H1 (cell line): ENCODE results near the gene UVRAG. TPM values are rescaled to one million over a fixed set of nuclear protein-coding genes. Genes with fewer than 3 reads are reported as not detected.

Experiments
- CTCF ChIA-PET: fragments of 300-600 bp; sonication (Branson Sonifier 250); formaldehyde crosslinking; loops from one replicate; lab custom pipeline; 2021; ENCODE audit not compliant: partially characterized antibody; lab: Charles Lee
- POLR2A ChIA-PET: fragments of 300-600 bp; sonication (Branson Sonifier 250); formaldehyde crosslinking; loops from one replicate; lab custom pipeline; 2021; ENCODE audit warnings: inconsistent platforms; ENCODE audit not compliant: partially characterized antibody; lab: Charles Lee
- DNase-seq, 2 experiments: peaks; one replicate each; pipeline versions ENCODE4 v3.0.0 to v3.0.0-alpha.2; 2010 to 2022; ENCODE audit warnings: low spot score in 2 of 2, low read depth in 1 of 2, mixed read lengths in 1 of 2
- FAIRE-seq: peaks from 2 replicates; lab custom pipeline; 2011; peaks lifted over from hg19 to GRCh38; lab: Jason Lieb, UNC
- H2AFZ ChIP-seq: 2 replicates; pipeline ENCODE4 v1.8.1; 2012; ENCODE audit warnings: low read length, inconsistent platforms
- H2AK5ac ChIP-seq: 2 replicates; pipeline ENCODE4 v1.6.1; 2013; ENCODE audit warnings: low read depth, low read length
- H2BK120ac ChIP-seq: replicated peaks from 2 replicates; pipeline ENCODE3; 2013; ENCODE audit warnings: low read depth, low read length, inconsistent platforms
- H2BK12ac ChIP-seq: 2 replicates; pipeline ENCODE4 v1.6.1; 2013; ENCODE audit warnings: low read depth, low read length
- H2BK15ac ChIP-seq: 2 replicates; pipeline ENCODE4 v1.6.1; 2013; ENCODE audit warnings: low read length
- H2BK20ac ChIP-seq: 2 replicates; pipeline ENCODE4 v1.6.1; 2013; ENCODE audit warnings: low read length
- H2BK5ac ChIP-seq: 2 replicates; pipeline ENCODE4 v1.6.1; 2013; ENCODE audit warnings: low read depth, low read length
- H3K14ac ChIP-seq: 2 replicates; pipeline ENCODE4 v1.6.1; 2013; ENCODE audit warnings: inconsistent platforms; ENCODE audit not compliant: insufficient read length
- H3K18ac ChIP-seq: 2 replicates; pipeline ENCODE4 v1.6.1; 2013; ENCODE audit warnings: low read length; ENCODE audit errors: extremely low read depth
- H3K23ac ChIP-seq: 2 replicates; pipeline ENCODE4 v1.6.1; 2013; ENCODE audit warnings: inconsistent platforms; ENCODE audit not compliant: insufficient read length
- H3K23me2 ChIP-seq: 2 replicates; pipeline ENCODE4 v1.6.1; 2013; ENCODE audit warnings: low read depth, low read length
- H3K27ac ChIP-seq: 2 replicates; pipeline ENCODE4 v1.6.1; 2011; ENCODE audit warnings: low read depth, low read length, inconsistent platforms
- H3K27me3 ChIP-seq, 4 experiments: replicated peaks in 1 of 4; 1 replicate in 1 of 4; 2 replicates in 3 of 4; pipeline versions ENCODE4 v1.6.1 to v1.8.1; 2011 to 2013; ENCODE audit warnings: low read length in 3 of 4, mild to moderate bottlenecking in 3 of 4, inconsistent platforms in 2 of 4, mixed read lengths in 2 of 4, moderate library complexity in 1 of 4; ENCODE audit not compliant: control insufficient read depth in 3 of 4, insufficient read depth in 3 of 4; ENCODE audit errors: extremely low read depth in 1 of 4
- H3K36me3 ChIP-seq, 4 experiments: 2 replicates each; pipeline versions ENCODE4 v1.6.1 to v1.8.1; 2011 to 2013; ENCODE audit warnings: mild to moderate bottlenecking in 4 of 4, low read length in 3 of 4, moderate library complexity in 2 of 4, control low read depth in 1 of 4, inconsistent platforms in 1 of 4; ENCODE audit not compliant: insufficient read depth in 4 of 4, control insufficient read depth in 2 of 4
- H3K4ac ChIP-seq: replicated peaks from 2 replicates; pipeline ENCODE3; 2013; ENCODE audit warnings: low read length, low read depth, mixed read lengths, inconsistent platforms; ENCODE audit not compliant: insufficient read length
- H3K4me1 ChIP-seq, 4 experiments: replicated peaks in 1 of 4; 1 replicate in 1 of 4; 2 replicates in 3 of 4; pipeline versions ENCODE4 v1.6.1 to v1.8.1; 2011 to 2013; ENCODE audit warnings: low read length in 3 of 4, inconsistent platforms in 2 of 4, mixed read lengths in 1 of 4; ENCODE audit not compliant: insufficient read depth in 4 of 4, control insufficient read depth in 3 of 4
- H3K4me2 ChIP-seq, 2 experiments: 2 replicates each; pipeline versions ENCODE4 v1.6.1 to v1.8.1; 2011 to 2013; ENCODE audit warnings: low read depth in 2 of 2, low read length in 2 of 2, control low read depth in 1 of 2, inconsistent platforms in 1 of 2, mild to moderate bottlenecking in 1 of 2; ENCODE audit not compliant: insufficient read depth in 1 of 2
- H3K4me3 ChIP-seq, 4 experiments: fragments of 200-600, 300-600 bp in 1 of 4; sonication (generic), shearing (Covaris generic), sonication (Bioruptor Twin) in 1 of 4; 2 replicates each; pipeline versions ENCODE4 v1.5.1 to v1.8.1; 2011 to 2016; ENCODE audit warnings: low read length in 4 of 4, low read depth in 3 of 4, control low read depth in 2 of 4, inconsistent platforms in 2 of 4, mild to moderate bottlenecking in 2 of 4, mixed read lengths in 1 of 4, moderate library complexity in 1 of 4; ENCODE audit not compliant: insufficient read depth in 2 of 4; ENCODE audit errors: extremely low read depth in 1 of 4
- H3K56ac ChIP-seq: replicated peaks from 2 replicates; pipeline ENCODE3; 2013; ENCODE audit warnings: low read depth, mild to moderate bottlenecking, mixed read lengths, low read length, inconsistent platforms; ENCODE audit not compliant: insufficient read length
- H3K79me1 ChIP-seq: 2 replicates; pipeline ENCODE4 v1.6.1; 2013; ENCODE audit warnings: low read depth, low read length, control low read depth
- H3K79me2 ChIP-seq, 2 experiments: 2 replicates each; pipeline versions ENCODE4 v1.6.1 to v1.8.1; 2012 to 2013; ENCODE audit warnings: low read length in 2 of 2, mild to moderate bottlenecking in 2 of 2, inconsistent platforms in 1 of 2; ENCODE audit not compliant: insufficient read depth in 2 of 2, control insufficient read depth in 1 of 2
- H3K9ac ChIP-seq, 4 experiments: replicated peaks in 1 of 4; 1 replicate in 1 of 4; 2 replicates in 3 of 4; pipeline versions ENCODE4 v1.6.1 to v1.8.1; 2011 to 2013; ENCODE audit warnings: low read depth in 3 of 4, low read length in 3 of 4, control low read depth in 2 of 4, mild to moderate bottlenecking in 2 of 4, moderate library complexity in 2 of 4, inconsistent platforms in 1 of 4; ENCODE audit errors: extremely low read depth in 1 of 4
- H3K9me3 ChIP-seq, 2 experiments: 2 replicates each; pipeline versions ENCODE4 v1.6.1 to v1.8.1; 2012 to 2013; ENCODE audit warnings: mild to moderate bottlenecking in 2 of 2, moderate library complexity in 2 of 2, control low read depth in 1 of 2, inconsistent platforms in 1 of 2, low read depth in 1 of 2, low read length in 1 of 2, mixed read lengths in 1 of 2; ENCODE audit not compliant: insufficient read depth in 2 of 2
- H4K20me1 ChIP-seq, 2 experiments: replicated peaks in 1 of 2; 2 replicates each; pipeline versions ENCODE3 to v1.8.1; 2011 to 2013; ENCODE audit warnings: inconsistent platforms in 2 of 2, low read length in 2 of 2, mild to moderate bottlenecking in 1 of 2; ENCODE audit not compliant: insufficient read depth in 2 of 2, control insufficient read depth in 1 of 2
- H4K5ac ChIP-seq: 2 replicates; pipeline ENCODE4 v1.6.1; 2013; ENCODE audit warnings: low read length, low read depth, mixed read lengths, inconsistent platforms; ENCODE audit not compliant: insufficient read length
- H4K8ac ChIP-seq: 2 replicates; pipeline ENCODE4 v1.8.0; 2013; ENCODE audit warnings: mild to moderate bottlenecking, moderate library complexity, low read length, inconsistent platforms; ENCODE audit not compliant: insufficient read depth; ENCODE audit errors: extremely low read depth
- H4K91ac ChIP-seq: replicated peaks from 2 replicates; pipeline ENCODE3; 2013; ENCODE audit warnings: low read length, mixed read lengths, inconsistent platforms; ENCODE audit not compliant: insufficient read length
- KDM4A ChIP-seq: IDR thresholded peaks from one replicate; pipeline ENCODE4 v1.7.1; 2012; ENCODE audit warnings: low read depth, mild to moderate bottlenecking, moderate library complexity, low read length, inconsistent platforms; ENCODE audit not compliant: severe bottlenecking
- RNF2 ChIP-seq: fragments of 200-900, 300-1000 bp; sonication (generic); IDR thresholded peaks from 2 replicates; pipeline ENCODE4 v1.7.1; 2016; ENCODE audit warnings: borderline replicate concordance, low read depth, mild to moderate bottlenecking, antibody characterized with exemption, low read length; ENCODE audit not compliant: poor library complexity, severe bottlenecking; ENCODE audit errors: missing control alignments
- RXRA ChIP-seq: IDR thresholded peaks from 2 replicates; pipeline ENCODE4 v1.6.1; 2011; ENCODE audit warnings: low read depth, mild to moderate bottlenecking, low read length, moderate library complexity; ENCODE audit not compliant: insufficient read depth
- SP1 ChIP-seq: IDR thresholded peaks from 2 replicates; pipeline ENCODE4 v1.6.1; 2011; ENCODE audit warnings: low read depth, low read length
- SP4 ChIP-seq: IDR thresholded peaks from 2 replicates; pipeline ENCODE4 v1.6.1; 2012; ENCODE audit warnings: low read length, inconsistent platforms
- SRF ChIP-seq: IDR thresholded peaks from 2 replicates; pipeline ENCODE4 v1.6.1; 2011; ENCODE audit warnings: mild to moderate bottlenecking, low read depth, low read length, moderate library complexity
- WGBS, 2 experiments: shearing (Covaris generic) in 1 of 2; methylation state at CpG; one replicate each; pipeline versions ENCODE4 v1.1.6 to v1.1.7; 2013 to 2015; ENCODE audit warnings: low lambda C conversion rate in 2 of 2, mixed read lengths in 2 of 2, inconsistent platforms in 1 of 2, low coverage in 1 of 2, missing lambda C conversion rate in 1 of 2; ENCODE audit not compliant: insufficient replicate concordance in 2 of 2, insufficient coverage in 1 of 2, insufficient read length in 1 of 2; ENCODE audit errors: extremely low coverage in 1 of 2, missing lambda C conversion rate in 1 of 2; 5-methylcytosine and 5-hydroxymethylcytosine counted together
- polyA plus RNA-seq, 7 experiments: library from polyadenylated mRNA; depleted of rRNA in 3 of 7; stranded (reverse) in 5 of 7; unstranded in 2 of 7; fragments of >200 nt in 5 of 7; fragments of 200-250 nt in 2 of 7; gene quantifications; 1 replicate in 5 of 7; 2 replicates in 1 of 7; 4 replicates in 1 of 7; pipeline versions ENCODE4 v1.2.1 to v1.2.3, GENCODE V29; 2011 to 2013; ENCODE audit warnings: missing spikeins in 2 of 7, mixed read lengths in 2 of 7
- total RNA-seq: library from RNA; stranded (reverse); fragmentation: NEBNext Ultra II Directional; extraction: Animal tissue kit (Norgen Biotek cat#: 25700); gene quantifications from 2 replicates; pipeline ENCODE4 v1.2.1, GENCODE V29; 2021

Gene UVRAG
- total and polyA plus RNA-seq, 2 of the 8 experiments (the other 6 are each of a cell fraction or from before 2014, with no cell fraction given) = 5.5 to 14.7 TPM

- H2BK20ac ChIP-seq = no peak overlapping the region
- no peak for TF ChIP-seq KDM4A
- no peak for TF ChIP-seq RNF2
- TF ChIP-seq SP1 = no peak
- no peak for TF ChIP-seq SRF
- no peak for TF ChIP-seq SP4
- no peak for TF ChIP-seq RXRA
- H3K79me1 ChIP-seq = no peaks in the 10 kb centered on the region; the same call in 1 of the 2 replicates
- H3K36me3 ChIP-seq = no peaks in the 10 kb centered on the region
- H3K23me2 ChIP-seq = no peaks in the 10 kb centered on the region
- H3K9ac ChIP-seq = no peak overlapping the region
- H3K27me3 ChIP-seq = no peaks in the 10 kb centered on the region
- H2BK5ac ChIP-seq = no peak overlapping the region
- FAIRE-seq = no peak
- H4K8ac ChIP-seq = no peak overlapping the region
- no peak overlapping the region for H3K56ac ChIP-seq
- no peak overlapping the region for H2BK12ac ChIP-seq
- H3K23ac ChIP-seq = no peak overlapping the region
- H3K18ac ChIP-seq = no peak overlapping the region
- no peak overlapping the region for H3K14ac ChIP-seq
- H2AK5ac ChIP-seq = no peak overlapping the region
- no peaks in the 10 kb centered on the region for H3K4me1 ChIP-seq
- H3K4ac ChIP-seq = no peak overlapping the region
- no peak overlapping the region for H4K5ac ChIP-seq
- WGBS, 2 experiments = 88% methylated on average over 4 of the region's 4 CpGs; no CpG with 5 or more reads in 1 of the 2 experiments
- no peak overlapping the region for H2BK15ac ChIP-seq
- H2AFZ ChIP-seq = no peak overlapping the region
- no peaks in the 10 kb centered on the region for H3K9me3 ChIP-seq
- H3K27ac ChIP-seq = no peak overlapping the region
- no peak for DNase-seq
- CTCF ChIA-PET = interaction anchor here (0.9 kb wide), 1 partner anchor 55 kb away, joined by 3 read pairs; the partner anchor contains the start of gene DGAT2
- H3K4me2 ChIP-seq = no peak overlapping the region
- peaks cover 0 to 28% of the 10 kb centered on the region in 2 experiments; a peak in 2 of 4 replicates for H3K79me2 ChIP-seq
- POLR2A ChIA-PET = no interaction called here
- H4K91ac ChIP-seq = no peak overlapping the region
- no peak overlapping the region for H2BK120ac ChIP-seq
- H4K20me1 ChIP-seq = no peaks in the 10 kb centered on the region
- no peak overlapping the region for H3K4me3 ChIP-seq
Measured at GRCh38 chr11:75823415-75823814, 8.4 kb downstream of the UVRAG start.
